GM21367 (cell line): ENCODE results near the gene TYK2.
"Not testable (repeated sequence)": the region's sequence is repeated elsewhere in the genome, so short reads cannot be mapped to it uniquely, and the experiment has no call there.

Experiments
- ATAC-seq: cut with Tn5 transposase; IDR thresholded peaks from one replicate; pipeline ENCODE4 v1.9.1; 2021; ENCODE audit not compliant: unreplicated experiment

Gene TYK2

GRCh38 chr19:10380313-10381102 lies at the start of gene TYK2:
TSS of gene TYK2 (minus strand) at chr19:10380572. CDS start at chr19:10378406, 2,166 bp downstream.
- ATAC-seq: peak; percentile 81

- ATAC-seq: no peak
Observed at GRCh38 chr19:10428996-10429381, 48.6 kb upstream of the TYK2 start.

GRCh38 chr19:10427169-10427568 lies 46.8 kb upstream of the TYK2 start:
- ATAC-seq: no peak

GRCh38 chr19:10424011-10424637 lies 43.8 kb upstream of the TYK2 start:
- ATAC-seq: no peak

- no peak for ATAC-seq
Observed at GRCh38 chr19:10422846-10423245, 42.5 kb upstream of the TYK2 start.

GRCh38 chr19:10422046-10422461 lies 41.7 kb upstream of the TYK2 start:
- ATAC-seq: no peak

- no peak for ATAC-seq
Observed at GRCh38 chr19:10421240-10422045, 41.1 kb upstream of the TYK2 start.

GRCh38 chr19:10420444-10421239 lies 40.3 kb upstream of the TYK2 start, which contains the start of gene PDE4A:
TSS of gene PDE4A (plus strand) at chr19:10420538. CDS start at chr19:10420765, 227 bp downstream.
- ATAC-seq: no peak

GRCh38 chr19:10419646-10420443 lies 39.5 kb upstream of the TYK2 start:
- ATAC-seq: no peak

- no peak for ATAC-seq
Observed at GRCh38 chr19:10419200-10419645, 38.9 kb upstream of the TYK2 start.

- no peak for ATAC-seq
Observed at GRCh38 chr19:10418485-10419199, 38.3 kb upstream of the TYK2 start.

GRCh38 chr19:10418235-10418484 lies 37.8 kb upstream of the TYK2 start:
- no peak for ATAC-seq

- no peak for ATAC-seq
Observed at GRCh38 chr19:10417541-10418234, 37.3 kb upstream of the TYK2 start.

GRCh38 chr19:10416380-10417257 lies 36.2 kb upstream of the TYK2 start:
- peak; percentile 41 for ATAC-seq

- no peak for ATAC-seq
Observed at GRCh38 chr19:10416083-10416379, 35.7 kb upstream of the TYK2 start.

- peak; percentile 39 for ATAC-seq
Observed at GRCh38 chr19:10412257-10412977, 32.0 kb upstream of the TYK2 start.

GRCh38 chr19:10411224-10411623 lies 30.9 kb upstream of the TYK2 start:
- ATAC-seq: not testable (repeated sequence)
